ENCODE data around the gene PCCB.

PCCB gene

GRCh38 chr3:136281966-136282520, 31.9 kb downstream of the PCCB start:
- TF ChIP-seq GATA2 (IDR thresholded peaks at IDR 0.05; ENCODE audit: low read depth, low read length) (no peak), GATA3 (IDR thresholded peaks at IDR 0.05; ENCODE audit: low read depth, low read length) (no peak)

- TF ChIP-seq GATA2 (IDR thresholded peaks at IDR 0.05; ENCODE audit: low read depth, low read length) (no peak), GATA3 (IDR thresholded peaks at IDR 0.05; ENCODE audit: low read depth, low read length) (no peak)
These were observed 33.5 kb downstream of the PCCB start for GRCh38 chr3:136283627-136284026.

- TF ChIP-seq GATA2 (IDR thresholded peaks at IDR 0.05; ENCODE audit: low read depth, low read length), result no peak
- TF ChIP-seq GATA3 (IDR thresholded peaks at IDR 0.05; ENCODE audit: low read depth, low read length), result no peak
These were observed 41.2 kb downstream of the PCCB start for GRCh38 chr3:136291302-136291701.

GRCh38 chr3:136292500-136292899, 42.4 kb downstream of the PCCB start:
- TF ChIP-seq GATA2 (IDR thresholded peaks at IDR 0.05; ENCODE audit: low read depth, low read length) (no peak), GATA3 (IDR thresholded peaks at IDR 0.05; ENCODE audit: low read depth, low read length) (no peak)

GRCh38 chr3:136293279-136293678, 43.1 kb downstream of the PCCB start:
- TF ChIP-seq GATA2 (IDR thresholded peaks at IDR 0.05; ENCODE audit: low read depth, low read length) (no peak), GATA3 (IDR thresholded peaks at IDR 0.05; ENCODE audit: low read depth, low read length) (no peak)

- TF ChIP-seq GATA2 (IDR thresholded peaks at IDR 0.05; ENCODE audit: low read depth, low read length) (no peak), GATA3 (IDR thresholded peaks at IDR 0.05; ENCODE audit: low read depth, low read length) (no peak)
These were observed 44.0 kb downstream of the PCCB start for GRCh38 chr3:136294176-136294575.

- TF ChIP-seq GATA3 (IDR thresholded peaks at IDR 0.05; ENCODE audit: low read depth, low read length) (no peak), GATA2 (IDR thresholded peaks at IDR 0.05; ENCODE audit: low read depth, low read length) (no peak)
These were observed 46.8 kb downstream of the PCCB start for GRCh38 chr3:136296960-136297359.

- TF ChIP-seq GATA3 (IDR thresholded peaks at IDR 0.05; ENCODE audit: low read depth, low read length), result no peak
- no peak for TF ChIP-seq GATA2 (IDR thresholded peaks at IDR 0.05; ENCODE audit: low read depth, low read length)
These were observed 47.7 kb downstream of the PCCB start for GRCh38 chr3:136297826-136298225.

- no peak for TF ChIP-seq GATA2 (IDR thresholded peaks at IDR 0.05; ENCODE audit: low read depth, low read length)
- TF ChIP-seq GATA3 (IDR thresholded peaks at IDR 0.05; ENCODE audit: low read depth, low read length), result no peak
These were observed 50.3 kb downstream of the PCCB start for GRCh38 chr3:136300444-136300843.

- no peak for TF ChIP-seq GATA3 (IDR thresholded peaks at IDR 0.05; ENCODE audit: low read depth, low read length)
- TF ChIP-seq GATA2 (IDR thresholded peaks at IDR 0.05; ENCODE audit: low read depth, low read length), result no peak
These were observed 55.7 kb downstream of the PCCB start for GRCh38 chr3:136305879-136306278.

- TF ChIP-seq GATA2 (IDR thresholded peaks at IDR 0.05; ENCODE audit: low read depth, low read length), result no peak
- TF ChIP-seq GATA3 (IDR thresholded peaks at IDR 0.05; ENCODE audit: low read depth, low read length), result no peak
These were observed 61.1 kb downstream of the PCCB start for GRCh38 chr3:136311261-136311660.

GRCh38 chr3:136311968-136312367, 61.8 kb downstream of the PCCB start:
- TF ChIP-seq GATA3 (IDR thresholded peaks at IDR 0.05; ENCODE audit: low read depth, low read length), result no peak
- TF ChIP-seq GATA2 (IDR thresholded peaks at IDR 0.05; ENCODE audit: low read depth, low read length), result no peak

- no peak for TF ChIP-seq GATA3 (IDR thresholded peaks at IDR 0.05; ENCODE audit: low read depth, low read length)
- TF ChIP-seq GATA2 (IDR thresholded peaks at IDR 0.05; ENCODE audit: low read depth, low read length), result no peak
These were observed 76.2 kb downstream of the PCCB start for GRCh38 chr3:136326316-136326715.

- TF ChIP-seq GATA3 (IDR thresholded peaks at IDR 0.05; ENCODE audit: low read depth, low read length), result no peak
- no peak for TF ChIP-seq GATA2 (IDR thresholded peaks at IDR 0.05; ENCODE audit: low read depth, low read length)
These were observed 77.5 kb downstream of the PCCB start for GRCh38 chr3:136327671-136328070.

- TF ChIP-seq GATA3 (IDR thresholded peaks at IDR 0.05; ENCODE audit: low read depth, low read length) (no peak), GATA2 (IDR thresholded peaks at IDR 0.05; ENCODE audit: low read depth, low read length) (no peak)
These were observed 79.5 kb downstream of the PCCB start for GRCh38 chr3:136329593-136329992.

GRCh38 chr3:136330900-136331299, 80.8 kb downstream of the PCCB start:
- TF ChIP-seq GATA2 (IDR thresholded peaks at IDR 0.05; ENCODE audit: low read depth, low read length), result no peak
- no peak for TF ChIP-seq GATA3 (IDR thresholded peaks at IDR 0.05; ENCODE audit: low read depth, low read length)
